ENCODE data around the gene CADPS.

GRCh38 chr3:62647711-62648110 is 227.5 kb downstream of the CADPS start:
- TF ChIP-seq POLR2AphosphoS5 (IDR thresholded peaks at IDR 0.05): no peak
- no peak for TF ChIP-seq CTCF (IDR thresholded peaks at IDR 0.05 in 8 of 11, conservative IDR thresholded peaks at IDR 0.05 in 3 of 11)
